Hepatocyte (in vitro differentiated cells): ENCODE results near the gene RALGAPB. TPM values are rescaled to one million over a fixed set of nuclear protein-coding genes. Genes with fewer than 3 reads are reported as not detected.

Source experiments
- DNase-seq: peaks from one replicate; pipeline ENCODE4 v3.0.0-alpha.2; 2016; ENCODE audit warnings: low spot score
- H2AFZ ChIP-seq: fragments of 200-600 bp; sonication (generic); 2 replicates; pipeline ENCODE4 v1.6.0; 2016; ENCODE audit warnings: antibody characterized with exemption, mild to moderate bottlenecking
- H3K27ac ChIP-seq: fragments of 200-600 bp; sonication (generic); 2 replicates; pipeline ENCODE4 v1.5.1; 2016; ENCODE audit warnings: mild to moderate bottlenecking
- H3K27me3 ChIP-seq: fragments of 200-600 bp; sonication (generic); 2 replicates; pipeline ENCODE4 v1.6.1; 2016
- H3K36me3 ChIP-seq: fragments of 200-600 bp; sonication (generic); replicated peaks from 2 replicates; pipeline ENCODE4 v1.5.1; 2016; ENCODE audit warnings: low read depth; ENCODE audit not compliant: insufficient read depth
- H3K4me1 ChIP-seq: fragments of 200-600 bp; sonication (generic); 2 replicates; pipeline ENCODE4 v1.5.1; 2016; ENCODE audit warnings: mild to moderate bottlenecking, moderate library complexity; ENCODE audit not compliant: insufficient read depth
- H3K4me2 ChIP-seq: fragments of 200-600 bp; sonication (generic); 2 replicates; pipeline ENCODE4 v1.6.0; 2016
- H3K4me3 ChIP-seq: fragments of 200-600 bp; sonication (generic); 2 replicates; pipeline ENCODE4 v1.5.1; 2016; ENCODE audit warnings: mild to moderate bottlenecking
- H3K79me2 ChIP-seq: fragments of 200-600 bp; sonication (generic); 2 replicates; pipeline ENCODE4 v1.6.0; 2017; ENCODE audit warnings: mild to moderate bottlenecking
- H3K9me2 ChIP-seq: fragments of 200-600 bp; sonication (generic); replicated peaks from 2 replicates; pipeline ENCODE4 v1.6.0; 2017; ENCODE audit warnings: mild to moderate bottlenecking; ENCODE audit not compliant: insufficient read depth
- H3K9me3 ChIP-seq: fragments of 200-600 bp; sonication (generic); 2 replicates; pipeline ENCODE4 v1.5.1; 2016; ENCODE audit warnings: low read depth, mild to moderate bottlenecking
- H4K20me1 ChIP-seq: fragments of 200-600 bp; sonication (generic); 2 replicates; pipeline ENCODE4 v1.6.0; 2016; ENCODE audit warnings: mild to moderate bottlenecking; ENCODE audit not compliant: insufficient read depth, poor library complexity, severe bottlenecking
- CTCF ChIP-seq: fragments of 200-600 bp; sonication (generic); IDR thresholded peaks from 2 replicates; pipeline ENCODE4 v1.5.1; 2016; ENCODE audit warnings: antibody characterized with exemption, mild to moderate bottlenecking; ENCODE audit not compliant: poor library complexity
- EZH2 ChIP-seq: fragments of 200-600 bp; sonication (generic); IDR thresholded peaks from 2 replicates; pipeline ENCODE4 v1.6.1; 2016; ENCODE audit warnings: antibody characterized with exemption, mild to moderate bottlenecking, borderline replicate concordance
- EZH2phosphoT487 ChIP-seq: fragments of 200-600 bp; sonication (generic); IDR thresholded peaks from one replicate; pipeline ENCODE4 v1.6.1; 2018; ENCODE audit warnings: antibody characterized with exemption, mild to moderate bottlenecking, low read depth, moderate library complexity; ENCODE audit not compliant: unreplicated experiment, severe bottlenecking
- WGBS: methylation state at CpG from one replicate; pipeline ENCODE4 v1.1.6; 2016; ENCODE audit warnings: low lambda C conversion rate; ENCODE audit errors: missing lambda C conversion rate; 5-methylcytosine and 5-hydroxymethylcytosine counted together
- polyA plus RNA-seq: library from polyadenylated mRNA; unstranded; fragments of >200 nt; fragmentation: Nextera tagmentation; extraction: Ambion mirVana; gene quantifications from 2 replicates; pipeline ENCODE4 v1.2.1, GENCODE V29; 2016
- total RNA-seq: library from RNA; depleted of rRNA; stranded (reverse); fragments of >200 nt; gene quantifications from 2 replicates; pipeline ENCODE4 v1.2.3, GENCODE V29; 2014

Gene RALGAPB
- total and polyA plus RNA-seq, 2 experiments from 2014 or later = 7.7 to 31.8 TPM

- H3K36me3 ChIP-seq = no peaks in the 10 kb centered on the region
- no peaks in the 10 kb centered on the region for H3K9me3 ChIP-seq
- H3K4me3 ChIP-seq = no peak overlapping the region
- DNase-seq = no peak
- no peaks in the 10 kb centered on the region for H3K27me3 ChIP-seq
- H3K27ac ChIP-seq = no peak overlapping the region
- no peaks in the 10 kb centered on the region for H4K20me1 ChIP-seq
- TF ChIP-seq CTCF = no peak
- no peak for TF ChIP-seq EZH2
- TF ChIP-seq EZH2phosphoT487 = no peak
- H3K79me2 ChIP-seq = no peaks in the 10 kb centered on the region
- no peak overlapping the region for H2AFZ ChIP-seq
- H3K9me2 ChIP-seq = no peaks in the 10 kb centered on the region
- H3K4me1 ChIP-seq = no peaks in the 10 kb centered on the region
- 96% methylated on average over 3 of the region's 3 CpGs for WGBS
- H3K4me2 ChIP-seq = no peak overlapping the region
These were observed 75.9 kb downstream of the RALGAPB start for GRCh38 chr20:38548356-38549083.

GRCh38 chr20:38550274-38550673 is 77.6 kb downstream of the RALGAPB start:
- no peak for DNase-seq
- Histone ChIP-seq H3K27me3 (no peaks in the 10 kb centered on the region), H3K9me3 (no peaks in the 10 kb centered on the region), H3K27ac (no peak overlapping the region), H3K4me2 (no peak overlapping the region), H4K20me1 (no peaks in the 10 kb centered on the region), H3K79me2 (no peaks in the 10 kb centered on the region), H3K36me3 (no peaks in the 10 kb centered on the region), H3K4me3 (no peak overlapping the region), H2AFZ (no peak overlapping the region), H3K9me2 (no peaks in the 10 kb centered on the region), H3K4me1 (no peaks in the 10 kb centered on the region)
- no peak for TF ChIP-seq EZH2phosphoT487
- TF ChIP-seq EZH2 = no peak
- no peak for TF ChIP-seq CTCF
- WGBS = 97% methylated on average over 1 of the region's 1 CpG

- H3K36me3 ChIP-seq = no peaks in the 10 kb centered on the region
- H3K27me3 ChIP-seq = no peaks in the 10 kb centered on the region
- H3K9me2 ChIP-seq = no peaks in the 10 kb centered on the region
- H3K79me2 ChIP-seq = no peaks in the 10 kb centered on the region
- no peak overlapping the region for H3K4me2 ChIP-seq
- no peak overlapping the region for H3K4me3 ChIP-seq
- 93% methylated on average over 7 of the region's 7 CpGs for WGBS
- TF ChIP-seq EZH2 (no peak), EZH2phosphoT487 (no peak), CTCF (no peak)
- no peaks in the 10 kb centered on the region for H3K9me3 ChIP-seq
- no peaks in the 10 kb centered on the region for H3K4me1 ChIP-seq
- no peak overlapping the region for H2AFZ ChIP-seq
- DNase-seq = no peak
- H4K20me1 ChIP-seq = no peaks in the 10 kb centered on the region
- H3K27ac ChIP-seq = no peak overlapping the region
These were observed 78.5 kb downstream of the RALGAPB start for GRCh38 chr20:38551056-38551626.
